ENCODE data around the gene EPB41L1. TPM values are rescaled to one million over a fixed set of nuclear protein-coding genes. Genes with fewer than 3 reads are reported as not detected.
A peak's percentile ranks its signal among the peaks of the same experiment; 100 is the strongest.

Gene EPB41L1
- 5.0 TPM for total RNA-seq

DNA sequence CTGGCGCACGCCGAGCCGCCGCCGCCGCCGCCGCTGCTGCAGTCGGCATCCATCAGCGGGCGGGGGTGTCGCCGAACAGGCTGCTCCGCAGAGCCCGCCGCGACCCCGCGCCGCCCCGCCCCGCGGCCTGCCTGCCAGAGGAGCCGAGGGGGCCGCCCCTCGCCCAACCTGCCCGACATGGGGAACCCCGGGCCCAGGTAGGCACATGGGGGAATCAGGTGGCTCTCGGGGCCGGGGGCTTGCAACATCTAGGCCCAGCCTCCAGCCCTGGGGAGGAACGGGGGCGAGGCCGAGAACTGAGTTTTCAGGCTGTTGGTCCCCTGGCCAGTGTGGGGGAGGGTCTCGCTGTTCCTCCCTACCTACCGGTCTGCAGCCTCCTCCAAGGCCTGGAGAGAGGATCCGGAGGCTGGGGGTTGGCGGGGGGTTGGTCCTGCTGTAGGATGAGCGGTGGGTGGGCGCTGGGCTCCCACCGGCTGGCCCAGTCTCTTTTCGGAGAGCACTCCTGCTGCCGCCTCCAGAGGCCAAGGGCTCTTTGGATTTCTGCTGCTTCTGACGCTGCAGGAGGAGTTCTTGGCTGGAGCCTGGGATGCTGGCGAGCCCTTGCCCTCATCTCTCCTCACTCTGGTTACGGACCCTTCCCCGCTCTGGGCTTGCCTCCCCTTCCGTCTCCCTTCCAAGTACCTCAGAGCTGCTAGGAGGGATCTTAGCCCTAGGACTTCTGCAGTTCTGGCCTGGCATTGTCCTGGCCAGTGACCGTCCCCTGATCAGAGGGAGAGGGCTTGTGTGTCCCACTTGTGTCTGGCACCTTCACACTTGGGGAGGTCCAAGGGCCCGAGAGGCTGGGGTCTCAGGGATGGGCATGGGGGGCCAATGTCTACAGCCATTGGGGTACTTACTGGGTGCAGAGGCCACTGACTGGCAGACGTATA lies at the start of gene EPB41L1:
EPB41L1 (plus strand) TSS at position 41 of the 929 bp plus-strand sequence. CDS start 19,038 bp downstream, outside the sequence.
- ATAC-seq, result no peak

DNA sequence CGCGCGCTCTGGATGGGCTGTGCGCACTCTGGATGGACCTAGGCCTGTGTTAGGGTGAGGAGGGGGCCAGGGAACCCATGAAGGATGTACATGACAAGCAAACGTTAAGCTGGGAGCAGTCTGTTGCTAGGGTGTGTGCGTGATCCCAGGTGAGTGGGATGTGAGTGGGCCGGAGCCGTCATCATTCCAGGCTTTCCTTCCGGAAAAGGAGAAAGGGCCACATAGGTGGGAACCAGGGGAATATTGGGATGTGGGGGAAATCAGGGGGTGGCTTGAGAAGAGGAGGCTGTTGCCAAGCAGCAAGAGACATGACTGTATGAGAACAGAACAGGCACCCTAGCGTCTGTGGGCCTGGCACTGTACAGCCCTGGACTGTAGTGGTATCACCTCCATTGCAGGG lies 49.7 kb upstream of the EPB41L1 start:
- DNase-seq (ENCODE audit: low spot score) (no peak), ATAC-seq (no peak)

More for the DNA sequence above, at the start of gene EPB41L1:
- no peak for DNase-seq (ENCODE audit: low spot score)

DNA sequence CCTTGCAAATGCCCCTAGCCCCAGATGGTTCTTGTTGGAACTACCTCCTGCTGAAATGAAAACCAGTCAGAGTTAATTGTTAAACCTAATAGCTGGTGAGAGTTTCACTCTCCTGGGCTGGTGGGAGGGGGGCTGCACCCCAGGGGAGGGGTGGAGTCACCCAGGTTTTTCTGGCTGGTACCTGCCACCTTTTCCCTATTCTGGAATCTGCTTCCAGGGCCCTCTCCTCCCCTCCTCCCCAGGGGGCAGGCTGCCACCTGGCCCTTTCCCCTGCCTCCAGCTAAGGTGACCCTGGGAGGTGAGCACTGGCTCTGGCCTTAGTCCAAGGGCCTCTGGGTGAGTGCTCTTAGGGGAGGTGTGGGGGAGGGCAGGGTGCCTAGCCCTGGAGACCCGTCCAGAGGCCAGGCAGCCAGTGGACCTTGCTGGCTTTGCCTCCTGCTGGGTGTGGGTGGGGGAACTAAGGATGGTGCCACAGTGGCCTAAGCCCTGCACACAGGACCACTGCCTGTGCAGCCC lies 48.8 kb upstream of the EPB41L1 start:
- DNase-seq (ENCODE audit: low spot score), result peak; percentile 54
- peak; percentile 74 for ATAC-seq

DNA sequence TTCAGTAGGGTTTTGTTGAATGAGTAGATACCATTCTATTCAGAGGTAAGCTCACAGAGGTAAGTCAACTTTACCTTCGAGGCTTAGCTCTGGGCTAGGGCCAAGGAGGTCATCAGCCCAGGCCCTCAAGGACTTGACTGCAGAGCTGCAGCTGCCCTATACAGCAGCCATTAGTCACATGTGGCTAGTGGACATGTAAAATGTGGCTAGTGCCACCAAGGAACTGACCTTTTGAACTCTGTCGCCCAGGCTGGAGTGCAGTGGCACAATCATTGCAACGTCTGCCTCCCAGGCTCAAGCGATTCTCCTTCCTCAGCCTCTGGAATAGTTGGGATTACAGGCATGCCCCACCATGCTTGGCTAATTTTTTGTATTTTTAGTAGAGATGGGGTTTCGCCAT lies 47.9 kb upstream of the EPB41L1 start:
- ATAC-seq, result peak; percentile 30
- DNase-seq (ENCODE audit: low spot score), result no peak

DNA sequence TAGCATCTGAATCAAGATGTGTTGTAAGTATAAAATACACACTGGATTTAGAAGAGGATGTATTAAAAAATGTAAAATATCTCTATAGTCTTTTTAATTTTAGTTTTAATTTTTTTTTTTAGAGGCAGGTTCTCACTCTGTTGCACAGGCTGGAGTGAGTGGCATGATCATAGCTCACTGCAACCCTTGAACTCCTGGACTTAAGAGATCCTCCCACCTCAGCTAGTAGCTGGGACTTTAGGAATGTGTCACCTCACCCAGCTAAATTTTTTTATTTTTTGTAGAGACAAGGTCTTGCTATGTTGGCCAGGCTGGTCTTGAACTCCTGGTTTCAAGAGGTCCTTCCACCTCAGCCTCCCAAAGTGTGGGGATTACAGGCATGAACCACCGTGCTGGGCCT lies 46.7 kb upstream of the EPB41L1 start:
- no peak for ATAC-seq
- DNase-seq (ENCODE audit: low spot score), result no peak

DNA sequence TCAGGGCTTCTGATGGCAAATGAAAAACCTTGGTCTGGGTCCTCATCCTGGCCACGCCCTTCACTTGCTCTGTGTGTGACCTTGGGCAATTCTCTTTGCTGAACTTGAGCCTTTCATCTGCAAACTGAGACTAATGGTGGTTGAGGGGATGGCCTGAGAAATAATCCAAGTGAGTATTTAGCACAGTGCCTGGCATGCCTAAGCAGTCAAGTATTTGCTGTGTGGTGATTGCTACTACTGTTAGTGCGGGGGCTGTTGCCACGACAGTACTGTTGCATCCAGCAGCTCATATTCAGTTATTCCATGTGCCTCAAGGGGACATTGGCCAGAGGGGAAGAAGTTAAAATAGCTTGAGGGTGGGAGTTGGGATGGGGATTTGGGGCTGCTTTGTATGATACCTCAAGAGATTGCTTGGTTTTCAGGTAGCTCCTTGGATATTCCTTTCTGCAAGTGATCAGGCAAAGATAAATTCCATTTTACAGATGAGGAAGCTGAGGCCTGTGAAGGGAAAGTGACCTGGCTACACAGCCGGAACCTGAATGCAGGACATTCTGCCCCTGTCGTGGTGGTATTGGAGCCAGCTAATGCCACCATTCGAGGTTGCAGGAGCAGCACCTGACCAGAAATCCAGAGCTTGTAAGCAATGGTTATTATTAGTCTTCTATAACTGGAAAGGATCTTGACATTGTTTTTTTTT lies 45.1 kb upstream of the EPB41L1 start:
- DNase-seq (ENCODE audit: low spot score) (no peak), ATAC-seq (no peak)

DNA sequence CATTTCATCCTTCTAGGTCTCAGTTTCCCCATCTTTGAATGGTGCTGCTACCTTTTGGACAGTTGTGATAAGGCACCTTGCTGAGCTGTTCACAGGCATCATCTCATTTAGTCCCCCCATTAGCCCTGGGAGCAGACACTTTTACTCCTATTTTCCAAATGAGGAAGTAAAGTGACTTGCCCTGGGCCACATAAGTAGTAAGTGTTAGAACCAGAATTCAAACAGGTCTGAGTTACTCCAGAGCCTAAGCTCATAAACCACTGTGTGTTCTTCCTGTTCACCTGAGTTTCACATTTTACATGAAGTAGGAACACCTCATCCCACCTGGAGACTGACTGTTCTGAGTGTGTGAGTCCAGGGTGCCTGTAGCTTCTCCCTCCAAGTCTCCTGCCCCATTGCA lies 43.5 kb upstream of the EPB41L1 start:
- DNase-seq (ENCODE audit: low spot score) (no peak), ATAC-seq (no peak)

DNA sequence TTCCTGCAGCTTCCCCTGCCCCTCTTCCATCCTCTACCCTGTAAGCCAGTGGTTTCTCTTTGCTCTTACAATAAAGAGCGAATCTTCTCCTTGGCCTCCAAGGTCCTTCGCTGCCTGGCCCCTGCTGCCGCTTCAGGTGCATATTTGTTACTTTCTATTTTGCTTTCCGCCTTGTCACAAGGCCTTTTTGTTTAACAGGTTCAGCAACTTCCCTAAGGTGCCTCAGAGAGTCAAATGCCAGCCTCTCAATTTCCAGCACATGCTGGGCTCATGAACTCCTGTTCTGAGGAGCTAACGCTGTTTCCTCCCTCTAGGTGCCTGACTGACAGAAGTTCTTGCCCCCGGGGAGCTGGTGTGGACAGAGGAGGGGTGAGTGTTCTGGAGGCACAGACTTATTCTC lies 42.4 kb upstream of the EPB41L1 start:
- DNase-seq (ENCODE audit: low spot score) (no peak), ATAC-seq (no peak)

DNA sequence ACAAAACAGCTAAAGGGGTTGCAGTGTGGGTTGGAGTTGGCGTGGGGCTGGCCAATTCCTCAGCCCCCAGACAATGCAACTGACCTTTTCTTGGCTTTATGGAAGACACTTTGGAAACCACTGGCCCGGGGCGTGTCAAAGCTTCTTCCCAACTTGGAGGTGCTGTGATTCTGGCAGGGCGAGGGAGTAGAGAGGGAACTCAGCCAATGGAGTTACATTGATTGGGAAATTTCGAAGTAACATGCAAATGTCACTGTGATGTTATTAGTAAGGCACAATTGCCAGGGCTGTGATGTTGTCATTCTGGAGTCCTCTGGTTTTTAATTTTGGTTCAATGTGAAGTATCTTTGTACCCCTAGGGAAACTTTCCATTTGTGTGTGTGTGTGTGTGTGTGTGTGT lies 41.5 kb upstream of the EPB41L1 start:
- no peak for DNase-seq (ENCODE audit: low spot score)
- ATAC-seq, result no peak

DNA sequence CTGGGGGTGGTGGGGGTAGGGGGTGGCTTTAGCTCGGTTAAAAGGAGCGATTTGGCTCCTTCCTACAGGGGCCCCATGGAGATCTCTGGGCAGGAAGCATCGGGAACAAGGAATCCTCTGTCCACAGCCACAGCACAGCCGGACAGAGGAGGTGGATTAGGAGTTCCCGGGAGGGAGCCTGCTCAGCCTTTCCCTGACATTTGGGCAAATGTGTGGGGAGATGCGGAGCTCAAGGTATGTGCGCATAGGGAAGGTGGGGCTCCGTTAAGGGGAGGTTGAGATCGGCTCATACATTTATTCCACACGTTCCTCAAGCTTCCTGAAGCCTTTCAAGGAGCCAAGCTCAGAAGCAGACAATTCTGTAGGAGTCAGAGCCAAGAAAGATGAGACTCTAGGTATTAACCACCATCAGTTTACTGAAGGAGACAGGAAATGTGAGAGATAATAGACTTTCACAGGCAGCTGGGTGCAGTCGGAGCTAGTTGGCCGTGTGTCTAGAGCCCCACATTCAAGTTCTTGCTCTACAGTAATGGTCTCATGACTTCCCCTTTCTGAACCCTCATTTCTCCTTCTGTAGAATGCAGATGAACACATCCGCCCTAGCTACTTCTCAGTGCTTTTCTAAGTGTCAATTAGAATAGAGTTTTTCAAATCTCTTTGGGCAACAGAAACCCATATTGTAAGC lies 40.8 kb upstream of the EPB41L1 start:
- DNase-seq (ENCODE audit: low spot score) (no peak), ATAC-seq (peak; percentile 34)

DNA sequence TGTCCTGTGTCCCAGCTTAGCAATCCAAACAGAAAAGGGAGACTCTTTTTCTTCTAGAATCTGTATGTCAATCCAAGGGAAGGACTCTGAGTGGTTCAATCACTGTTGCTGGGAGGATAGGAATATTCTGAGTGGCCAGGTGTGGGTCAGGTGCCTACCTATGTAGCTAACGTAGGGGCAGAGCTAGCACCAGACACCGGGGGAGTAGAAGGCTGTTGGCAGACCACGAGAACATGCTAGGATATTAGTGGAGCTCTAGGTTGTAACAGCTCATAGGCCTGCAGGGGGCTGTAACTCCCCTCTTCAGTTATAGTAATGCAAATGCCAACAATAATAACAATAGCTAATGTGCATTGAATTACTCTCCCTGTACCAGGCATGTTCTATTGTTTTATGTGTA lies 39.8 kb upstream of the EPB41L1 start:
- ATAC-seq, result no peak
- no peak for DNase-seq (ENCODE audit: low spot score)

DNA sequence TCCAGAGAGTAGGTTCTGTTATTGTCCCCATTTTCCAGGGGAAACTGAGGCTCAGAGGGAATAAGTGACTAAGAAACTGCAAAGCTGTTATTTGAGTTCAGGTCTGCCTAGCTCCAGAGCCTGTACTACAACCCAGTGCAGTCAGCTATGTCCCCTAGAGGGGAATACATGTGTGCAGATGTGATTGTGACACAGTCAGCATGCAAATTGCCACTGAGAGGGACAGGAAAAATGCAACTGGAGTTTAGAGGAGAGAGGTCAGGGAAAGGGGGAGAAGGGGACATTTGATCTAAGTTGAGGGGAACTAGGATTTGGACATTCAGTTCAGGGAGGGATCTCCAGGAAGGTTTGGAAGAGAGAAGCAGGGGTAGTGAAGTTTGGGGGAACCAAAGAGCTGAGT lies 38.6 kb upstream of the EPB41L1 start:
- ATAC-seq (no peak), DNase-seq (ENCODE audit: low spot score) (no peak)

DNA sequence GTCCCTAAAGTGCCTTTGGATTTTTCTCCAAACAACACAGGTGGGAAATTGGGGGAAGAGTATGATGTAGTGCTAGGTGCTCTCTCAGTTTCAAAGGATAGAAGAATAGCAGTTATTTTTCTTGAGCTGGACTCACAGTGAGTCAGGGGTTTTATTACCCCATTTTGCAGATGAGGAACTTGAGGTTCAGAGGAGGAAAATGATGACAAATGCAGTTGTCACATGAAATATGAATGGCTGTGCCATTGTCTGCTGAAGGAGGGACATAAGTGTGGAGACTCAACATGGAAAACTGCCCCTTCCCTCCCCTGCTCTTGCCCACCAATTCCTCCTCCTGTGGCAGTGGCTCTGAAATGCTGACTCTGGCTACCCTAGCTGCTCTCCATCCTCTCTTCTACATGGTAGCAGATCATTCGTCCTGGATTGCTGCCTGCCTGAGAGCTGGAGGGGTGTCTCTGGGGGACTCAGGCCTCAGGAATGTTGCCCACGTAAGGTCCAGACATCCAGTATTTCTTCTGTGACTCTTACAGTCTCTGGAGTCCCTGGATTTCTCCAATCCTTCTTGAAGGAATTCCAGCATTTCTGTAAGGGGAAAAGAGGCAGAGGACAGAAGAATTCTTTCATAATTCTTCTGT lies 37.6 kb upstream of the EPB41L1 start:
- DNase-seq (ENCODE audit: low spot score) (no peak), ATAC-seq (no peak)

DNA sequence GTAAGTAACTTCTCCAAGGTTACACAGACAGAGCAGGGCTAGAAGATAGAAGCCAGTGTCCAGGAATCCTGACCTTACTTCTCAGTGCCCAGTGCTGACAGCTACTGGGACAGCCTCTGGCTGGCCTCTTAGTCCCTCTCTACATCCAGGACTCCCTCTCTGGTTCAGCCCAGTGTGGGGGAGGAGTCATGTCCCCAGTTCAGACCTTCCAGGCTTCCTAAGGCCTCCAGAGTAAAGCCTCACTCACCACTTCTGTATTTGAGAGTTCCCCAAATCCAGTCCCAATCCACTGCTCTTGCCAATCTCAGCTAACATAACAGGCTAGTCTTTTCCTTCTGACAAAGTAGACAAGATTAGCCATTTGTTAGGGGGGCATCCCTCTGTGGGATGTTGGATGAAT lies 36.9 kb upstream of the EPB41L1 start:
- ATAC-seq, result peak; percentile 26
- DNase-seq (ENCODE audit: low spot score), result no peak

DNA sequence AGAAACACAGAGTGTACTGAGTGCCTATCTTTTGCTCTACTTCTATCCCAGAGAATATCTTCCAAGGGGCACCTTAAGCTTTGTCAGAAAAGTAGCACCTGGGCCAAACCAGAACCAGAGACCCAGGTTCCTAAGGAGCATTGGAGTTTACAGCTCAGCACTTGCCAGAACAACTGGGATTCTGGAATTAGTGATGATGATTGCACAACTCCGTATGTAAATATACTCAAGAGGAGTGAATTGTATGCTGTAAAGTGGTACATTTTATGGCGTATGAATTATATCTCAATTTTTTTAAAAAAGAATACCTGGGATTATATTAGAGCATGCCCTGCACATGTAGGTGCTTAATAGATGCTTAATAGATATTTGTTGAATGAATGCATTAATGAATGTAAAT lies 36.2 kb upstream of the EPB41L1 start:
- no peak for DNase-seq (ENCODE audit: low spot score)
- no peak for ATAC-seq

DNA sequence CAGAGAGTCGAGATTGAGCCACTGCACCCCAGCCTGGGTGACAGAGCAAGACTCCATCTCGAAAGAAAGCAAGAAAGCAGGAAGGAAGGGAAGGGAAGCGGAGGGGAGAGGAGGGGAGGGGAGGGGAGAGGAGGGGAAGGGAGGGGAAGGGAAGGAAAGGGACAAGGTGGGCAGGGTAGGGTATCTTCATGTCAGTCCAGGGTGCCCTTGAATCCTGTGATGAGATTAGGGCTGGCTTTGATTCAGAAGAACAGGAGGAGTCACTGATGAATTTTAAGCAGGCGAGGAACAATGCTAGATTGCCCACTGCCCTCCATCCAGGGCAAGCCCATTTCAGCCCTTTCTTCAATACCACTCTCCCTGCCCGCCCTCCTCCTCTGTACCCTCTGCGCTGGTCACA lies 35.0 kb upstream of the EPB41L1 start:
- DNase-seq (ENCODE audit: low spot score) (no peak), ATAC-seq (no peak)

DNA sequence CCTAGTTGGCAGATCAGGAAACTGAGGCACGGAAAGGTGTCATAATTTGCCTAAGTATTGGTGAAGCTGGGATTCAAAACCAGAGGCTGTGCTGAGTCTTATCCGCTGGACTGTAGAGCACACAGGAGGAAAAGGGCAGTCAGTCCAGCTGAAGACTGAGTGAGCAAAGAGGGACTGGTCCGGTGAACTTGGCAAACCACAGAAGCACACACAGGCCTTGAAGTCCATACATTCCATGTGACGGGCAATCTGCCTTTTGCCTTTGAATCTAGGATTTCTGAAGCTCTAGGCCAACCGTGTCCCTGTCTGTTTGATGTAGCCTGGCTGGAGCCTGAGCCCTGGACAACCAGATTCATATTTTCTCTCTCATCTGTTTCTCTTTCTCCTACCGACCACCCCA lies 34.3 kb upstream of the EPB41L1 start:
- no peak for ATAC-seq
- no peak for DNase-seq (ENCODE audit: low spot score)

DNA sequence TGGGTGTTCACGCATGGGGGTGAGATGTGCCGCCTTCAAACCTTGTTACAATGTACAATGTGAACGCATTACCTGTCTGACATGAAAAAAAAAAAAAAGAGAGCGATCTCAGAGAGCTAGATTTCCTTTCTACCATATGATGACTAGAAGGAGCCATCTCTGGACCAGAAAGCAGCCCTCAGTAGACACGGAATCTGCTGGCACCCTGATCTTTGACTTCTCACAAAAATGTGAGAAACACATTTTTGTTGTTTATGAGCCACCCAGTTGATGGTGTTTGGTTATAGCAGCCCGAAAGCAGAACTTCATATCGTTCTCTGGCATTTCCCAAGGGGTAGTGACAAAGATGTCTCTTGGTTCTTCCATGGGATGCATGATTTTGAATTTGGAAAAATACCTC lies 33.5 kb upstream of the EPB41L1 start:
- DNase-seq (ENCODE audit: low spot score) (no peak), ATAC-seq (no peak)

DNA sequence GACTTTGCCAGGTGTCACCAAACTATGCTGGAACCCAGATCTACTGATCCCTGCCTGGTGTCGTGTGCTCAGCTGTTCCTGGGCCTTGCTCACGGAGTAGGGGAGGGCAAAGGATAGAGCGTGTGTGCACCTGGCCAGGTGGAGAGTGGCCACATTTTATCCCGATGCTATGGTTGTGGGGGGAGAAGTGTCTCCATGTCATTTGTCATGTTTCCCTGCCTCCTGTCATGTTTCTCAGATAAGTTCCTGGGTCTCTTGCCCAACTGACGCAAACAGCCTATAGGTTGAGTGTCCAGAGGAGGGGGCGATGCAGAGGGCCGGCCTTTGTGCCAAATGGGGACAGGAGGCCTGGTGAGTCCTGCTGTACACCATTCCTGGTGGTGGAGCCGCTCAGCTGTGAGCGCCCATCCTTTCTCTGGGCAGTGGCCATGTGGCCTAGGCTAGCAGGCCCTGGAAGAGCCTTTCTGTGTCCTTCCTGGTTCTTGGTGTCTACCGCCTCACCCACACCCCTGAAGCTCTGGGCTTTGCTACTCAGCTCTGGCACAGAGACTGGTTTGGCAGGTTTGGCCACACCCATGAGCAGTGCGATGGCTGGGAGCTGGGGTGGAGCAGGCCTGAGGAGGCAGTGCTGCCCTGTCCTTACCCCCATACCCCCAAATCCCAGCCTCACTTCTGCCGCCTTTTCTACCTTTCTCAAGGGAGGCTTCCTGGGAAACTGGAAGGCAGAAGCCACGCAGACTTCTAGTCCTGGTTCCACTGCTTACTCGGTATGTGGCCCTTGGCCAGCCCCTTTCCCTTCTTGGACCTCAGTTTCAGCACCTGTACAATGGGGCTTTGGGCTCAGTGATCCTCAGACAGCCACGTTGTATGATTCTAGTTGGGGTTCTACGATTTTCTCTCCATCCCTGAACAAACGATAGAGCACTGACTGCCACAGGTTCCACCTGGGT lies 32.3 kb upstream of the EPB41L1 start:
- peak; percentile 43 for ATAC-seq
- DNase-seq (ENCODE audit: low spot score), result no peak

DNA sequence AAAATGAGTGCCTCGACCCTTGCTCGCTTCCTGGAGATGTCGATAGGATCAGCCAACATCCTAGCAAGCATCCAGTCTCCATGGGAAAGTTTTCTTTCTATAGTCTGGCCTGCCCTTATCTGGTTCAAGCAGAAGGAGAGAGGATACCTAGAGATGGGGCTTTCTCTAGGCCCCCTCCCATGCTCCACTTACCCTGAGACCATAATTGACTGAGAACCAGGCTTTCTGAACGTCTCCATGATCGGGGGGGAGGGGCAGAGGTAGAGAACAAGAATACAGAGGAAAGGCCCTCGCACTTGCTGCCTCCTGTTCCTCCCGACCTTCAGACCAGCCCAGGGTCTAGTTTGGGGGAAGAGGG lies 31.6 kb upstream of the EPB41L1 start:
- DNase-seq (ENCODE audit: low spot score) (no peak), ATAC-seq (no peak)

All from left lobe of liver (tissue), 2 donors.